AG09309 (cell line): ENCODE measurements around the gene GLS.
"Not testable (repeated sequence)": the region's sequence is repeated elsewhere in the genome, so short reads cannot be mapped to it uniquely, and the experiment has no call there.

Experiments used
- DNase-seq: peaks from one replicate; pipeline ENCODE4 v3.0.0-alpha.2; 2010; ENCODE audit warnings: low read depth
- H3K4me3 ChIP-seq: 2 replicates; pipeline ENCODE4 v1.5.1; 2011; ENCODE audit warnings: mild to moderate bottlenecking, low read depth, low read length, moderate library complexity; ENCODE audit not compliant: control insufficient read depth
- TF ChIP-seq, protein P1 (sequence below): IDR thresholded peaks from 2 replicates; pipeline ENCODE4 v1.5.1; 2011; ENCODE audit warnings: mild to moderate bottlenecking, low read depth, low read length, inconsistent platforms; ENCODE audit not compliant: insufficient read depth, control insufficient read depth; ENCODE audit errors: missing control alignments

The GLS gene

DNA sequence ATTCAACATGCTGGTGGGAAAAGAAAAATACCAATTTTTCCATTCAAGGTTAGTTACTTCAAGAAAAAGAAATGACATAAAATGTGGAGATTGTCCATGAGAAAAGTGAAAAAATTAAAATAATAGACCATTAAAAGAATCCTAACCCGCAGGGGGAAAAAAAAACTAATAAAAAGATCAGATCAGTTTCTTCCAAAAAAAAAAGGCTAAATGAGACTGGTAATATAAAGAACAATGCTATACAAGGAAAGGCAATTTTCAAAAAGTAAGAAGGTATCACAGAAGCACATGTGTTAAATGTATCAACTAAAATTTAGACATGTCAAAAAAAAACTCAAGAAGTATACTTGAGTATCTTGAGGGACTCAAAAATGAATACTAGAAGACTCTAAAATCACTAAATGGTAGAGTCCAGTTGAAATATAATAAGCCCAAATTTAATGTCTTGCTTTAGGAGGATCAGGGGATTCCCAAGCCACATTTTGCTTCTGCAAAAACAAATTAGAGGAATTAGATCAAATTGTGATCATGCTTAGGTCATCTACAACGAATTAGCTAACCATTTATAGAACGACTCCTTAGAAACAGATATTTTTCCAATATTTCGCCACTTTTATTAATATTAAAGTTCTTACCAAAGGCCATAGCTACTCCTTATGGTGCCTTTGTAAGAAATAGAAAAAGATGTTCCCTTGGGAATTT, 35.8 kb upstream of the GLS start:
- no peak overlapping the region for H3K4me3 ChIP-seq
- TF ChIP-seq, protein P1, sequence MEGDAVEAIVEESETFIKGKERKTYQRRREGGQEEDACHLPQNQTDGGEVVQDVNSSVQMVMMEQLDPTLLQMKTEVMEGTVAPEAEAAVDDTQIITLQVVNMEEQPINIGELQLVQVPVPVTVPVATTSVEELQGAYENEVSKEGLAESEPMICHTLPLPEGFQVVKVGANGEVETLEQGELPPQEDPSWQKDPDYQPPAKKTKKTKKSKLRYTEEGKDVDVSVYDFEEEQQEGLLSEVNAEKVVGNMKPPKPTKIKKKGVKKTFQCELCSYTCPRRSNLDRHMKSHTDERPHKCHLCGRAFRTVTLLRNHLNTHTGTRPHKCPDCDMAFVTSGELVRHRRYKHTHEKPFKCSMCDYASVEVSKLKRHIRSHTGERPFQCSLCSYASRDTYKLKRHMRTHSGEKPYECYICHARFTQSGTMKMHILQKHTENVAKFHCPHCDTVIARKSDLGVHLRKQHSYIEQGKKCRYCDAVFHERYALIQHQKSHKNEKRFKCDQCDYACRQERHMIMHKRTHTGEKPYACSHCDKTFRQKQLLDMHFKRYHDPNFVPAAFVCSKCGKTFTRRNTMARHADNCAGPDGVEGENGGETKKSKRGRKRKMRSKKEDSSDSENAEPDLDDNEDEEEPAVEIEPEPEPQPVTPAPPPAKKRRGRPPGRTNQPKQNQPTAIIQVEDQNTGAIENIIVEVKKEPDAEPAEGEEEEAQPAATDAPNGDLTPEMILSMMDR, result no peak
- DNase-seq, result no peak

DNA sequence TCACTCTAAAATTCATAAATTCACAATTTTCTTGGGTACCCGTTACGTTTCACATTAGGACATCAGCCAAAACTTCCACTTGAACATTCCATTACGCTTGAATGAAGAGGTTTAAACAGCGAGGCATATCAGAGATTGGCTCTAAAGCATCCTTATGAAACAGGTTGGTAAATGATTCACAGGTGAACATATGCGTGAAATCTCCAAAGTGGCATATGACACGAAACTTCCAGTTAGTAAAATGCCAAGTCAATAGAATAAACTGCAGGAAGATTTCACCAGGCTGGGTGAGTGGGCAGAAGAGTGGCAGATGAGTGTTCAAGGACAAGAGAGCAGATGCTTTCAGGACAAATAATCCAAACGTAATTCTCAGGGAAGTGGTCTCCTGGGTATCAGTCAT, 33.9 kb upstream of the GLS start:
- no peak for DNase-seq
- H3K4me3 ChIP-seq, result no peak overlapping the region
- TF ChIP-seq, protein P1, result no peak

DNA sequence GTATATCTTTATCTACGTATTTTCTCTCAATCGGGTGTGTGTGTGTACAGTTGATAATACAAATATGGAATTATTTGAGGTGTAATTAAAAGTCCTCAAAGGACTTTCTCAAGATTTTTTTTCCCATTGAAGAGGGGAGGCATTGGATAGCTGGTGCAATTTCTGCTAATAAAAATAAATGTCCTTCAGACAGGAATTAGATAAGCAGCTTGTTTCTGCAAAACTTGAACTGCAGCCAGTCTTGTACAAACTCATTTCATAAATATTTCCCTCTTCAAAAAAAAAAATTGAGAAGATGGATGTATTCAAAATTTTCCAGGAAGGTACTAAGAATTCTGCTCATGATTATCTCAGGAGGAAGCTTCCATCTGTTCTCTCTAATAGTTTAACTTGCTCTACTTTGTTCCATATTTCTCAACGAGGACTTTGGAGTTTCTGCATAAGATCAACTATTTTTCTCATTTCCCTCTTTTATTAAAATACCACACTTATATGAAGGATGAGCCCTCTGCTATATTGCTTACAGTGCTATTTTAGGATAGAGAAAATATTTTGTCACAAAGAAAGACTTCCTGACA, 33.0 kb upstream of the GLS start:
- no peak for DNase-seq
- no peak overlapping the region for H3K4me3 ChIP-seq
- TF ChIP-seq, protein P1, result no peak

DNA sequence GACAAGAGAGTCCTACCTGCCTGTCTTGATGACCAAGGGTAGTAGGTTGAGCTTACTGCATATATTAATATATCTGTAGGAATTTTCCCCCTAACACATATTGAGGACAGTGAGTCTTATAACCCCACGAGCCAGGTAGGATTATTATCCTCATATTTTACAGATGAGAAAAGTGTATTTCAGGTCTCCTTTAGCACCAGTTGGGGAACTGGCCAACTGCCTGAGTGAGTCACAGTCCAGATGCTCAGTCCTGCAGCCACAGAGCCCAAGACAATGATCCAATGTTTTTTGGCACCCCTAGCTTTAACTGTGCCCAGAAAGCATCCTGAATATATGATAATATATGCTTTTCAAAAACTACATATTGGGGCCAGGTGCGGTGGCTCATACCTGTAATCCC, 30.8 kb upstream of the GLS start:
- no peak for DNase-seq
- H3K4me3 ChIP-seq, result no peak overlapping the region
- TF ChIP-seq, protein P1, result no peak

DNA sequence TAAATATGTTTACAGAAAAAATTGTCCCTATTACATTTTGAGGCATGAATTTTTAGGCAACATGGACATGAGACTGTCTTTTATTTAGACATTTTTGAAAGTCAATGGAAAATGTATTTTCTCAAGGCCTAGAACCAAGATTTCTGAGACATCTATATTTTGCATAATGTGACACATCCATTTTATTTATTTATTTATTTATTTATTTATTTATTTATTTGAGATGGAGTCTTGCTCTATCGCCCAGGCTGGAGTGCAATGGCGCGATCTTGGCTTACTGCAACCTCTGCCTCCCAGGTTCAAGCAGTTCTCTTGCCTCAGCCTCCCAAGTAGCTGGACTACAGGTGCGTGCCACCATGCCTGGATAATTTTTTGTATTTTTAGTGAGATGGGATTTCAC, 27.6 kb upstream of the GLS start:
- not testable (repeated sequence) for DNase-seq, H3K4me3 ChIP-seq

DNA sequence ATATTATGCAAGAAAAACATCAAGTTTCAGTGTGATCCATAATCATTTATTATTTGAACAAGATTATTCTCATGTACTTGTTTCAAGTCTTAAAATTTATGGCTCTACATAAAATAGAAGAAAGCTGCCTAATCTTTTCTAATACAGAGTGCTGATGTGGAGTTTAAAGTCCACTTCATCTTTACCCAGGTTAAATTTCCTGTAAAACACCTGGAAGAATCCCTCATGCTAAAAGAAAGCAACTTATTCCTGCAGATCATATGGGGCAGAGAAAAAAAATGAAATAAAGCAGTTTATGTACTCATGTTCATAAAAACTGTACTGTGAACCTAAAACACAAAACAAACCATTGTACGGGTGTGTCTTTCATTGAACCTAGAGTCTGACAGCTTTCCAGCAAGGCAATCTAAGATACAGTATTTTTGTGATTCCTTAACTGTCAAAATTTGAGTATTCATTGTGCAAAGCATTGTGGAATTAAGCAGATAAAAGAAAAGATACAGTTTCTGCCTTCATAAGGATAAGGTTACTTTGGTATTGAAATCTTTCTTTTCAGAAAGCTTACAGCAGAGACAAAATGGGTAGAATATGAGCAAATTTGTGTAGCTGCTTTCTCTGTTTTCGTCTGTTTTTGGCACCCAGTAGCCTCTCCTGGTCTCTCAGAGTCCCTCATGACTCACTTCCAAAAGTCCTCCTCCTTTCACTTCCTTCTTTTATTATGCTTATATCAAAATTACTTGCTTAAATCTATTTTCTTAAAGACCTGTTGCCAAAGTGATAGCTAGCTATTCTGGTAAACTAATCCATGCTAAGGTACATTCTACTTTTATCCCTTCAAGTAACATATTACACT, 26.9 kb upstream of the GLS start:
- TF ChIP-seq, protein P1, result no peak
- DNase-seq, result no peak
- no peak overlapping the region for H3K4me3 ChIP-seq

DNA sequence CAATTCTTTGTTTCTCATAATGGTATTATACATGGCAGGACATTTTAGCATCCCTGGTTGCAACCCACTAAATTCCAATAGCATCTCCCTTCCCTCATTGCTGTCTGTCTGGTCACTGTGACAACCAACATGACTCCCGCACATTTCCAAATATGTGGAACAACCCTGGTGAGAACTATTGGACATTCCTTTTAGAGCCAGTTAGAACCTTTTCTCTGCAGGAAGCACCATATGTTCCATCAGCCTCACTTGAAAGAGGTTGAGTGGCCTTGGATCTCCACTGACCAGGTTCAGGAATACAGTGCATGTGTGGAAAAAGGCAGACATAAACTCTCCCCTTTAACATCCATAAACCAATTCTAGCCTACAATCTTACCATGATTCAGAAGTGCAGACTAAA, 25.9 kb upstream of the GLS start:
- no peak for DNase-seq
- TF ChIP-seq, protein P1, result no peak
- H3K4me3 ChIP-seq, result no peak overlapping the region
